ENCODE data around the gene ITGB2.

- TF ChIP-seq CEBPB (IDR thresholded peaks at IDR 0.05) (no peak), TAF1 (IDR thresholded peaks at IDR 0.05; ENCODE audit: low read depth) (no peak), REST (IDR thresholded peaks at IDR 0.05; ENCODE audit: low read depth) (no peak), RAD21 (IDR thresholded peaks at IDR 0.05; ENCODE audit: low read depth) (no peak), ZBTB7A (IDR thresholded peaks at IDR 0.05; ENCODE audit: low read depth) (no peak), USF1 (IDR thresholded peaks at IDR 0.05) (no peak), FOXM1 (IDR thresholded peaks at IDR 0.05; ENCODE audit: borderline replicate concordance, low read depth) (no peak), EP300 (IDR thresholded peaks at IDR 0.05; ENCODE audit: borderline replicate concordance) (no peak), YY1 (IDR thresholded peaks at IDR 0.05; ENCODE audit: low read depth) (no peak), NFIC (IDR thresholded peaks at IDR 0.05) (no peak), MAX (IDR thresholded peaks at IDR 0.05) (no peak), CREB1 (IDR thresholded peaks at IDR 0.05; ENCODE audit: low read depth) (no peak), EGR1 (IDR thresholded peaks at IDR 0.05) (no peak), TCF12 (IDR thresholded peaks at IDR 0.05; ENCODE audit: low read depth) (no peak)
These were observed 46.0 kb downstream of the ITGB2 start for GRCh38 chr21:44874497-44875315.

All from Ishikawa (cell line).